Ishikawa (cell line): Measurements from ENCODE around the gene BIRC3.

Experiments used
- CEBPB ChIP-seq: IDR thresholded peaks from 2 replicates; pipeline ENCODE4 v1.6.1; 2012
- CREB1 ChIP-seq: IDR thresholded peaks from 2 replicates; pipeline ENCODE4 v1.6.1; 2012; ENCODE audit warnings: low read depth
- EGR1 ChIP-seq: IDR thresholded peaks from 2 replicates; pipeline ENCODE4 v1.6.1; 2012
- EP300 ChIP-seq: IDR thresholded peaks from 2 replicates; pipeline ENCODE4 v1.6.1; 2012; ENCODE audit warnings: borderline replicate concordance
- FOXM1 ChIP-seq: IDR thresholded peaks from 2 replicates; pipeline ENCODE4 v1.6.1; 2012; ENCODE audit warnings: low read depth, borderline replicate concordance
- NFIC ChIP-seq: IDR thresholded peaks from 2 replicates; pipeline ENCODE4 v1.6.1; 2012
- RAD21 ChIP-seq: IDR thresholded peaks from 2 replicates; pipeline ENCODE4 v1.6.1; 2012; ENCODE audit warnings: low read depth
- TAF1 ChIP-seq: IDR thresholded peaks from 2 replicates; pipeline ENCODE4 v1.6.1; 2012; ENCODE audit warnings: low read depth, mild to moderate bottlenecking
- TCF12 ChIP-seq: IDR thresholded peaks from 2 replicates; pipeline ENCODE4 v1.6.1; 2012; ENCODE audit warnings: low read depth
- TEAD4 ChIP-seq: IDR thresholded peaks from 2 replicates; pipeline ENCODE4 v1.6.1; 2012
- USF1 ChIP-seq: IDR thresholded peaks from 2 replicates; pipeline ENCODE4 v1.6.1; 2012
- YY1 ChIP-seq: IDR thresholded peaks from 2 replicates; pipeline ENCODE4 v1.6.1; 2012; ENCODE audit warnings: low read depth
- ZBTB7A ChIP-seq: IDR thresholded peaks from 2 replicates; pipeline ENCODE4 v1.6.1; 2012; ENCODE audit warnings: low read depth
- TF ChIP-seq, protein P1 (sequence below): IDR thresholded peaks from 2 replicates; pipeline ENCODE4 v1.6.1; 2012; ENCODE audit warnings: low read depth, mild to moderate bottlenecking
- TF ChIP-seq, protein P2 (sequence below): IDR thresholded peaks from 2 replicates; pipeline ENCODE4 v1.6.1; 2012

The BIRC3 gene

DNA sequence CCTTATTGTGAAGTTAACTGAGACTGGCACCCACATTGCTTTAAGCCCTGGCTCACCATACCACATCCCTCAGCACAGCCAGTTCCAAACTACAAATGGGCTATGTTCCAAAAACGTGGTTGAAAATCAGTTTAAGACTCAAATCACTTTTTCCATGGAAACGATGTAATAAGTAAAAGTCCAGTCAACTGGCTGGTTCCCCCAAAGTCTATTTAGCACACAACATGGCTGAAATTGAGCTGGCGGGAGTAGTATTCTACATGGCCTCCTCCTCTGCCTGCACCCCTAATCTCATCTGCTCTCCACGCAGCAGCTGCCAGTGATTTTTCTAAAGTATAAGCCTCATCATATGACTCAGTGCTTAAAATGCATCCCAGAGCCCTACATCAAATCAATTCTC, 40.9 kb upstream of the BIRC3 start:
- TF ChIP-seq EGR1 = no peak
- TF ChIP-seq CEBPB = no peak
- no peak for TF ChIP-seq FOXM1
- TF ChIP-seq TEAD4 = no peak

DNA sequence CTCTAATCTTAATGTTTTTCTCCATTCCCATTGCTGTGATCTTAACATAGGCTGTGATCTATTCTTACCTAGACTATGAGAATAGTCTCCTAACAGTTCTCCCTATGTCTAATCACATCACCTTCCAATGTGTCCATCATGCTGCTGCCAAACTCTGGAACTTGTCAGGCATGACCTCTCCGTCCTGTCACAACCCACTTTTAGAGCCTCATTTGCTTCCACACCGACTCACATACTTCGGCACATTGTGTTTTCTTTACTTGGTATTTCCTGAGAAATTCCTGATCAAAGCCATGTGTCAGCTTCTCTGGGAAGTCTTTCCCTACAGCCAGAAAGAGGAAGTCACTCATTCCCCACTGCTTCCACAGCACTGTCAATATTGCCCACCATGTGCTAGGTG, 40.5 kb upstream of the BIRC3 start:
- no peak for TF ChIP-seq CREB1
- TF ChIP-seq TCF12 = no peak
- no peak for TF ChIP-seq RAD21
- TF ChIP-seq, protein P1, sequence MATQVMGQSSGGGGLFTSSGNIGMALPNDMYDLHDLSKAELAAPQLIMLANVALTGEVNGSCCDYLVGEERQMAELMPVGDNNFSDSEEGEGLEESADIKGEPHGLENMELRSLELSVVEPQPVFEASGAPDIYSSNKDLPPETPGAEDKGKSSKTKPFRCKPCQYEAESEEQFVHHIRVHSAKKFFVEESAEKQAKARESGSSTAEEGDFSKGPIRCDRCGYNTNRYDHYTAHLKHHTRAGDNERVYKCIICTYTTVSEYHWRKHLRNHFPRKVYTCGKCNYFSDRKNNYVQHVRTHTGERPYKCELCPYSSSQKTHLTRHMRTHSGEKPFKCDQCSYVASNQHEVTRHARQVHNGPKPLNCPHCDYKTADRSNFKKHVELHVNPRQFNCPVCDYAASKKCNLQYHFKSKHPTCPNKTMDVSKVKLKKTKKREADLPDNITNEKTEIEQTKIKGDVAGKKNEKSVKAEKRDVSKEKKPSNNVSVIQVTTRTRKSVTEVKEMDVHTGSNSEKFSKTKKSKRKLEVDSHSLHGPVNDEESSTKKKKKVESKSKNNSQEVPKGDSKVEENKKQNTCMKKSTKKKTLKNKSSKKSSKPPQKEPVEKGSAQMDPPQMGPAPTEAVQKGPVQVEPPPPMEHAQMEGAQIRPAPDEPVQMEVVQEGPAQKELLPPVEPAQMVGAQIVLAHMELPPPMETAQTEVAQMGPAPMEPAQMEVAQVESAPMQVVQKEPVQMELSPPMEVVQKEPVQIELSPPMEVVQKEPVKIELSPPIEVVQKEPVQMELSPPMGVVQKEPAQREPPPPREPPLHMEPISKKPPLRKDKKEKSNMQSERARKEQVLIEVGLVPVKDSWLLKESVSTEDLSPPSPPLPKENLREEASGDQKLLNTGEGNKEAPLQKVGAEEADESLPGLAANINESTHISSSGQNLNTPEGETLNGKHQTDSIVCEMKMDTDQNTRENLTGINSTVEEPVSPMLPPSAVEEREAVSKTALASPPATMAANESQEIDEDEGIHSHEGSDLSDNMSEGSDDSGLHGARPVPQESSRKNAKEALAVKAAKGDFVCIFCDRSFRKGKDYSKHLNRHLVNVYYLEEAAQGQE = no peak
- TF ChIP-seq FOXM1 = no peak
- no peak for TF ChIP-seq EGR1
- no peak for TF ChIP-seq TEAD4
- TF ChIP-seq, protein P2, sequence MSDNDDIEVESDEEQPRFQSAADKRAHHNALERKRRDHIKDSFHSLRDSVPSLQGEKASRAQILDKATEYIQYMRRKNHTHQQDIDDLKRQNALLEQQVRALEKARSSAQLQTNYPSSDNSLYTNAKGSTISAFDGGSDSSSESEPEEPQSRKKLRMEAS = no peak
- no peak for TF ChIP-seq ZBTB7A
- TF ChIP-seq EP300 = no peak
- no peak for TF ChIP-seq USF1
- TF ChIP-seq CEBPB = no peak
- no peak for TF ChIP-seq YY1
- TF ChIP-seq NFIC = no peak
- TF ChIP-seq TAF1 = no peak

GRCh38 chr11:102279641-102280170, 37.6 kb upstream of the BIRC3 start:
- TF ChIP-seq TCF12 (peak; percentile 57; the same call in 1 of the 2 replicates), EGR1 (no peak), EP300 (peak; percentile 28; the same call in 1 of the 2 replicates), NFIC (peak; percentile 48; the same call in 1 of the 2 replicates), RAD21 (peak; percentile 23; the same call in 1 of the 2 replicates), YY1 (no peak)
- TF ChIP-seq, protein P1 = peak; percentile 7; the same call in 1 of the 2 replicates
- TF ChIP-seq, protein P2 = peak; percentile 54; the same call in 1 of the 2 replicates

- TF ChIP-seq CREB1 = no peak
- no peak for TF ChIP-seq USF1
- no peak for TF ChIP-seq TAF1
- no peak for TF ChIP-seq EP300
- TF ChIP-seq, protein P1 = no peak
- no peak for TF ChIP-seq RAD21
Observed at GRCh38 chr11:102280245-102280833, 36.9 kb upstream of the BIRC3 start.

DNA sequence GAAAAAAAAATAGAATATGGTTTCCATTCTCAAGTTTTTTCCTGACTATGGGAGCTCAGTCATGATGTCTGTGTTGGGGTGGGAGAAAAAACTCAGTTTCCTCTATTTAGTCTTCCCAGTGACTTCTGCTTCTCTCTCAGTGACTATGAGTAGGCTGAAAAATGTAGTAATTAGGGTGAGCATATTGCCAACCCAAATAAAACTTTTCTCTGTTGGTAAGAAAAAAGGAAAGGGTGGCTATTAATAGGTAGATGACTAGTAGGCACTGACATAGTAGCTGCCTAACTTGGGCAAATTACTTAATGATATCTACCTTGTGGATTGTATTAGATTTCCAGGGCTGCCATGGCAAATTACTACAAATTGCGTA, 34.2 kb upstream of the BIRC3 start:
- TF ChIP-seq ZBTB7A (no peak), NFIC (no peak), RAD21 (no peak), CEBPB (no peak), TAF1 (no peak), EGR1 (no peak), FOXM1 (no peak), USF1 (no peak)
